Uterus (tissue), 2 donors: Measurements from ENCODE around the gene ITSN1.

Source experiments
- CTCF ChIP-seq, 4 experiments: fragments of 200-600 bp in 2 of 4; fragments of 450-650 bp in 2 of 4; sonication (generic) in 2 of 4; IDR thresholded peaks; one replicate each; pipeline ENCODE4 v1.5.1; 2016 to 2019; ENCODE audit warnings: antibody characterized with exemption in 4 of 4, mild to moderate bottlenecking in 2 of 4, moderate library complexity in 1 of 4
- POLR2A ChIP-seq, 2 donors: fragments of 450-650 bp; IDR thresholded peaks; one replicate each; pipeline ENCODE4 v1.6.1; 2016; ENCODE audit warnings: antibody characterized with exemption in 2 of 2, mild to moderate bottlenecking in 1 of 2, moderate library complexity in 1 of 2

GRCh38 chr21:33734818-33735217, 92.5 kb downstream of the ITSN1 start:
- TF ChIP-seq CTCF (IDR thresholded peaks at IDR 0.05) (no peak), POLR2A (IDR thresholded peaks at IDR 0.05) (no peak)
